GM18499 (cell line): ENCODE measurements around the gene INPP5J.
"Not testable (repeated sequence)": the region's sequence is repeated elsewhere in the genome, so short reads cannot be mapped to it uniquely, and the experiment has no call there.

Experiments
- ATAC-seq: cut with Tn5 transposase; IDR thresholded peaks from one replicate; pipeline ENCODE4 v1.9.1; 2021; ENCODE audit warnings: moderate number of reproducible peaks; ENCODE audit not compliant: insufficient read depth, unreplicated experiment

Gene INPP5J, protein sequence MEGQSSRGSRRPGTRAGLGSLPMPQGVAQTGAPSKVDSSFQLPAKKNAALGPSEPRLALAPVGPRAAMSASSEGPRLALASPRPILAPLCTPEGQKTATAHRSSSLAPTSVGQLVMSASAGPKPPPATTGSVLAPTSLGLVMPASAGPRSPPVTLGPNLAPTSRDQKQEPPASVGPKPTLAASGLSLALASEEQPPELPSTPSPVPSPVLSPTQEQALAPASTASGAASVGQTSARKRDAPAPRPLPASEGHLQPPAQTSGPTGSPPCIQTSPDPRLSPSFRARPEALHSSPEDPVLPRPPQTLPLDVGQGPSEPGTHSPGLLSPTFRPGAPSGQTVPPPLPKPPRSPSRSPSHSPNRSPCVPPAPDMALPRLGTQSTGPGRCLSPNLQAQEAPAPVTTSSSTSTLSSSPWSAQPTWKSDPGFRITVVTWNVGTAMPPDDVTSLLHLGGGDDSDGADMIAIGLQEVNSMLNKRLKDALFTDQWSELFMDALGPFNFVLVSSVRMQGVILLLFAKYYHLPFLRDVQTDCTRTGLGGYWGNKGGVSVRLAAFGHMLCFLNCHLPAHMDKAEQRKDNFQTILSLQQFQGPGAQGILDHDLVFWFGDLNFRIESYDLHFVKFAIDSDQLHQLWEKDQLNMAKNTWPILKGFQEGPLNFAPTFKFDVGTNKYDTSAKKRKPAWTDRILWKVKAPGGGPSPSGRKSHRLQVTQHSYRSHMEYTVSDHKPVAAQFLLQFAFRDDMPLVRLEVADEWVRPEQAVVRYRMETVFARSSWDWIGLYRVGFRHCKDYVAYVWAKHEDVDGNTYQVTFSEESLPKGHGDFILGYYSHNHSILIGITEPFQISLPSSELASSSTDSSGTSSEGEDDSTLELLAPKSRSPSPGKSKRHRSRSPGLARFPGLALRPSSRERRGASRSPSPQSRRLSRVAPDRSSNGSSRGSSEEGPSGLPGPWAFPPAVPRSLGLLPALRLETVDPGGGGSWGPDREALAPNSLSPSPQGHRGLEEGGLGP

DNA sequence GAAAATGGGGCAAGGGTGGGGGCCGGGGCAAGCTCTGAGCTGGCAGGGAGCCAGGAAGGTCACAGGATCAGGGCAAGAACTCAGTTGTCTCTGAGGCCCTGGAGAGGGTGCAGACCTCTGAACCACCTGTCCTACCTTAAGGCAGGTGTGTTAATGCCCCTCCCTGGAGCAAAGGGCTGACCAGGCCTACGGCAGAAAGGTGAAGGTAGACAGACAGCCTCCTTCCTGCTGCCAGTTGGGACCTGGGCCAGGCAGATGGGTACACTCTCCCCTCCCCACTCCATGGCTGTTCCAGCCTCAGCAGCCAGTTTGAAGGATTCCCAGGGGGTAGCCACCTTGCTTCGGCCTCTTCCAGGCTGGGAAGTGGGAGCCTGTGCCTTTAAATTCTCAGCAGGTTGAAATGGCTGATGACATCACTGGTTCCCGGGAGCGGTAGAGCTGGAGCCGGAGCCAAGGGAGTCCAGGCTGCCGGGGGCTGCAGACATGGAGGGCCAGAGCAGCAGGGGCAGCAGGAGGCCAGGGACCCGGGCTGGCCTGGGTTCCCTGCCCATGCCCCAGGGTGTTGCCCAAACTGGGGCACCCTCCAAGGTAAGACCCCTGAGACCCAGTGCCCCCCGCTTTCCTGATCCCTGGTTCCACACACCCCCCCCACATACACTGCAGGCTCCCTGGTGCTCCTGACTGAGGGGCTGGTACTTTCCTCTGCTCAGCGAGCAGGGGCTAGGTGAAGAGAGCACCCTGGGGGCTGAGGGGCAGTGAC, at the start of gene INPP5J:
Gene INPP5J (plus strand): TSS at position 435 of the 760 bp plus-strand sequence. CDS start 49 bp downstream, at position 484.
- ATAC-seq = no peak

DNA sequence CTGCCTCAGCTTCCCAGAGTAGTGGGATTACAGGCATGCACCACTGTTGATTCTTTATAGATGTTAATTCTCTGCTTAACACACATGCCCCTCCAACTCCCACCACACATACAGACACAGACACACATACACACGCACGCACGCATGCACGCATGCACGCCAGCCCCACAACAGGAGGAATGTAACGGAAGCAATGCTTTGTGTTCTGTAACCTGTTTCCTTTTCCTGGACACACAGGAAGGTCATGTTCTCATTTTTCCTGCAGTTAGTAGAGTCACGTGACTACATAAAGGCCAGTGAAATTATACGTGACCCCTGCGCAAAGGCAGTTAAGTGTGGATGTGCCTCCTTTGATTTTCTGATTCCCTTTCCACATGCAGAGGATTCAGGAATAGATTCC, 49.6 kb upstream of the INPP5J start:
- not testable (repeated sequence) for ATAC-seq

GRCh38 chr22:31073545-31074145, 49.1 kb upstream of the INPP5J start:
- ATAC-seq = not testable (repeated sequence)

- ATAC-seq = no peak
Measured at GRCh38 chr22:31075961-31076360, 46.8 kb upstream of the INPP5J start.

- no peak for ATAC-seq
Measured at GRCh38 chr22:31077681-31078080, 45.1 kb upstream of the INPP5J start.

GRCh38 chr22:31078389-31078788, 44.4 kb upstream of the INPP5J start:
- not testable (repeated sequence) for ATAC-seq

DNA sequence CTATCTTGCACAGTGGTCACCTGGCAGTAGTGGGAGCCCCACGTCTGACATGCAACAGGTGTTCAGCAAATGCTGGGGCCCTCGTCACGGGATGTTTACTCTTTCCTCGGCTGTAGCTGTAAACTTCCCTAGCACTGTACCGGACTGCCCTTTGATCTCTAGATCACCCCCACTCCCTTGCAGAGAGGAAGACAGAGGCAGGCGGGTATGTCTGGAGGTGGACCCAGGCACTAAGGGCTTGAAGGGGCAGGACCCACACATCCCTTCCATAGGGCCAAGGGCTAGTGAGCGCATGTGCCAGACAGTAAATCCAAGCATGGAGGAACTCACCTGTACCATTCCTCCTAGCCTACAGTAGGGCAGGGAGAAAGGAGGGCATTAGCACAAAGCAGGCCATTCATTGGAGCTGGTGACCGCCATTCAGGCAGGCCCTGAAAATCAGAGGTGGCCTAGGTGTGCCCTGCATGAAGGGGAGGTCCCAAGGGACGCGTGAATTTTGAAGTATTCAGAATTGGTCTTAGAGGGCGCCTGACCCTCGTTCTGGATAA, 43.6 kb upstream of the INPP5J start:
- no peak for ATAC-seq

DNA sequence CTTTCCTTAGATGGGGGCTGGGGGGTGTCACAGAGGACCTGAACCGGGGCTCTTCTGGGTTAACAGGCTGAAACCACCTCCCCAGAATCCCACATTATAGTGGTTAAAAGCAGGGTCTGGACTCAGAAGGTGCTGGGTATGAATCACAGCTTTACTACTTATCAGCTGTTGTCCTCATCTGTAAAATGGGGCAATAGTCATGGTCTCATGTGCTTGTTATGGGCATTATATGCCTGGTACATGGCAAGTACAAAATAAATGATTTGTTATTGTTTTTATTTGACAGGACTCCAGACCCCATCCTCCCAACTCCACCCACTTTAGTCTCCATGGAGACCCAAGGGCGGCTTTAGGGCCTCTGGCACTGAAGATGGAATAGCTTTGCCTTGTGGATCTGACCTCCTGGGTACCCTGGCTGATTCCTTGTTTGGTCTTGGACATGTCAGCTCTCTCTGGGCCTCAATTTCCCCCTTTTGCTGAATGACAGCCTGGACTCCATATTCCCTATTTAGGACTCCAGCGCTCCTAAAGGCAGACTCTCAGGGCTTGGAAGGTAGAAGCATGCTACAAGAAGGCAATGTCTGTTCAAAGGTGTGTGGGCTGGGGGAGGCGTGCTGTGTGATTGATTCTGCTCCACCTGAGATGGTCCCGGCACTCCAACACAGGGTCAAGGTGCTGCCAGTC, 42.5 kb upstream of the INPP5J start:
- ATAC-seq = no peak

- no peak for ATAC-seq
Measured at GRCh38 chr22:31080848-31081649, 41.7 kb upstream of the INPP5J start, which contains the start of gene SMTN. Gene SMTN, plus strand, starts transcription at chr22:31081318. Its CDS starts 1,941 bp downstream, at chr22:31083259.

GRCh38 chr22:31081963-31082605, 40.7 kb upstream of the INPP5J start:
- ATAC-seq = no peak

DNA sequence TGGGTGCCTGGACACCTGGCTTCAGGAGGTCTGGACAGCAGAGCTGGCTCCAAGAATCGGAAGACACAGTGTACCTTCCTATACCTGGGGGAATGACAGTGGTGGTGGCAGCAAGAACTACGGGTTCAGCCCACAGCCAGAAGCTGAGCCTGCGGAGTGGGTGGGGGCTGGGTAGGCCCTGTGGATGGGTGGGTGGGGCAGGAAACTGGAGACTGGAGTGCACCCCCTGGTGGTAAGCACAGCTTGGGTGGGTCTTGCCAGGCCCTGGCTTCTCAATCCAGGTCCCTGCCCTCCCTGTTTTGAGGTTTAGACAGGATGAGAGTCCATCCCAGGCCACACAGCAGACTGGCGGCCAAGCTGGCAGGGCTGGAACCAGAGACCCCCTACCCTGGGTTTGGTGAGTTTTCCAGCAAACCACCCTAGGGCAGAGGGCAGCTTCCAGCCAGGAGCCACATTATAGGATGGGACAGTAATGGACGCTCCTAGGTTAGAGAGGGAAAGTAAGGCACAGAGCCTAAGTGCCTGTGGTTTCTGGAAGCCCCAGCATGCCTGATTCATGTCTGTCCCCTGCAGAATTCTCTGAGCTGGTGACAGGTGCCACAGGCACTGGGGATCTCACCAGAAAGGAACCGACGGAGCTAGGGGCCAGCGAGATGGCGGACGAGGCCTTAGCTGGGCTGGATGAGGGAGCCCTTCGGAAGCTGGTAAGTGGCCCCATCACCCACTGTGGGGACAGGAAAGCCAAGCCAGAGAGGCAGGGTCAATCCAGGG, 40.0 kb upstream of the INPP5J start:
- no peak for ATAC-seq

DNA sequence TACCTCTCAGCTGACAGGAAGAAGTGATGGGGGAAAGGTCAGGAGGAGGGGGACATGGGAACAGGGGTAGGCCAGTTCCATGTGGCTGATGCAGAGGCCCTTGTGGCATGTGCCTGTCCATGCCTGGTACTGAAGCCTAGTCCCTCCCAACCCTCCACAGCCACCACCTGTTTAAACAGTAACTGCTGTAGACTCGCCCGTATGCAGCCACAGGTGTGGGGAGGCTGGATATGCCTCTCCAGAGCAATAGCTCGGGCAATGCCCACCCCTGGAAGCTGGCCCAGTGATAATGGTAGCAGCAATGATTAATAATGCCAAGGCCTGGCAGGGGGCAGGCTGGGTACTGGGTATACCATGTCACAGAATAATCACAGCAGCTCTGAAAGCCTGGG, 39.4 kb upstream of the INPP5J start:
- ATAC-seq = no peak

- ATAC-seq = no peak
Measured at GRCh38 chr22:31083923-31084810, 38.6 kb upstream of the INPP5J start.

DNA sequence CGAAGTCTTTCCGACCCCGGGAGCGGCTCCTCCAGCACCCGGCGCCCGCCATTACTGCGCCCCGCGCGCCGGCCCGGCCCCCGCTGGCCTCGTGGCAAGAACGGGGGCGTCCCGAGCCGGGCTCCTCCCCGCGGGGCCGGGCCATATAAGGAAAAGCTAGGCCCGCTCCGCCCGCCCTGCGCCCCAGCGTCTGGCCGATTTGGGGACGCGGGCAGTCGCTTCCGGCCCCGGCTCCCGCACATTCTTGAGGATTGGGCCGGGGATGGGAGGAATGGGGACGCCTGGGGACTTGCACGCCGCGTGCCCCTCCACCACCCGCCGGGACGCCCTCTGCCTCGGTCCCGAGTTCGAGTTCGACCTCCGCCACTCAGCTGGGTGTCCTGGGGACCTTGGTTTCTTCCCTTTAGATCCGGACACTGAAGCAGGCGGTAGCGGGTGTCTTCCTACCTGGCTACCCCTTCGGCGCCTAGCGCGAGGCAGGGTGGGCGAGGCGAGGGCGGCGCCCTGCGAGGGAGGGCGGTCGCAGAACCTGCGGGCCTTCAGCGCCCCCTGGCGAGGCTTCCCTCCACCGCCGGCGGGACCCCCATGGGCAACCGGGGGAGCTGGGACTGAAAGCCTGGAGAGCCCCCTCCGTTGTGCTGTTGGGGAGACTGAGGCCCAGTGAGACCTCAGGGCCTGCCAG, 37.8 kb upstream of the INPP5J start:
- ATAC-seq = no peak

DNA sequence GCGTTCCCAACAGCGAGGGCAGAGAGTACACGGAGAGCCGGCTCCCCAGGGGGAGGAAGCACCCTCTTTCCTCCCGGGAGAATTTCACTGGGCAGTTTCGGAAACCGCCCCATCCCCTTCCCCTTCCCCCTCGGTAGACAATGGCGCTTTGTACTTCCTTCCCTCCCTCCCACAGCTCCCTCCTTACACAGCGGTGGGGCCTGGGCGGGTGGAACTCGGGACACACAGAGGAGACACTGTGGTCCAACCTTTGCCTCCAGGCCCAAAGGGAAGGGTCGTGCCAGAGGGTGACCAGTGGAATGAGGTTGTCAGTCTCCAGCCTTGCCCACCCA, 37.3 kb upstream of the INPP5J start:
- ATAC-seq = no peak

DNA sequence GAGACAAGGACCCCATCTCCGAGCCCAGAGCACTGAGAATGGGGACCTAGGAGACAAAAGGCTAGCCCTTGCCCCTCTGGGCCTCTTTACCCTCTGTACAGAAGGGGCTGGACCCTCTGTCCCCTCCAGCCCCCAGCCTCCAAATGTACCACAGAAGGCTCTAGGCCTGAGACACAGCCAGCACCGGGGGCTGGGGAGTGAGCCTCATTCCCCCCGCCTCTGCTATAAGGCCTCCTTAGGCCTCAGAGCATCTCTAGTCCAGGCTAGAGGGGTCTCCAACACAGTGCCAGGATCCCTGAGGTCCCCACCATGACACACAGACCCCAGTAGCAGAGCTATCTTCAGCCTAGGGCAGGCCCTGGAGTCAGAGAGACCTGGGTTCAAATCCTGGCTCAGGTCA, 36.8 kb upstream of the INPP5J start:
- ATAC-seq = no peak
